GM19438 (cell line): ENCODE measurements around the gene VSNL1.
A peak's percentile ranks its signal among the peaks of the same experiment; 100 is the strongest.

Experiments used
- ATAC-seq: cut with Tn5 transposase; IDR thresholded peaks from one replicate; pipeline ENCODE4 v1.9.1; 2021; ENCODE audit warnings: low read depth; ENCODE audit not compliant: unreplicated experiment

The VSNL1 gene

DNA sequence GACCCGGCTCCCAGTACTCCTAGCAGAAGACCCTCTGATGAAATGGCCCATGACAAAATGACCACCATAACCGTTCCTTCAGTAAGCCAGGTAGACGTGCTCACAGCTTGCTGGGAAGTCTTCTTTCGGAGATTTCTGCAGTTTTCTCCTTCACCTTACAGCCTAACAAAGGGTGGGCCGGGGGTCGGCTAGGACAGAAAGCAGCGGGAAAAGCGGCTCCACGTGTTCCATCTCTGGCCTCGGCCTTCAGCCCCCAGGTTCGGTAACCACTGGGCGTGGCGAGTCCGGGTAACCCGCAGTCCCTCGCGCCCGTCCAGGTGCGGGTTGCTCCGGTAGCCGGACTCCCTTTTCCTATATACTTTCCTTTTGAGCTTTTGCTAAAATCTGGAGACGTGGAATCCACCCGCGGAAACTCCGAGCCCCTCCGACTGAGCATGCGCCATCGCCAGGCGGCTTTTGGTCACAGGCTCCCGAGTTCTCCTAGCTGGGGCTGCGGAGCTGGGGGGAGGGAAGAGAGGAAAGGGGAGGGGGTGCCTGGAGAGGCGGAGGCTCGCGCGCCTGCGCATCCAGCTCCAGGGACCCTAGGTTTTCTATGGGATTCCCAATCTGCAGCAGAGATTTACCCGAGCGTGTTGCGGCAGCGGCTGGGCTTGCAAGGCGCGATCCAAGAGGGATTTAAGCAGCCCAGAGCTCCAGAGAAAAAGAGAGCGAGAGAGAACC lies at the start of gene VSNL1:
Gene VSNL1, plus strand, starts transcription at position 604 of the 720 bp plus-strand sequence. CDS start 51,379 bp downstream, outside the sequence.
- no peak for ATAC-seq

DNA sequence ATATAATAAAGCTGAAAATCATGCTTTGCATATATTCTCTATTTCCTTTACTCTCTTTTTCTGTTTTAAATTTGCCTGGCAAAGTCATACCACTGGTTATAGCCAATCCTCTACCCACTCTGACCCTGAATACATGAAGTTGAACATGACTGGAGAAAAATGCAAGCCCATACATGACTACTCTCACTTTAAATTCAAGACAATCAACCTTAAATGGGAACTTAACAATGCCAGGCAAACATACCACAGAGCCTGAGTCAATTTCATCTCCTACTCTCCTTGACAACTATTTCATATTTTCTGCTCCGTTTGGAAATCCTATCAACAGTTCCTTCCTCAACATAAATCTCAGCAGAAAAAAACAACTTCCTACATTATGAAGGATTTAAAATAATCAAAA lies 44.9 kb upstream of the VSNL1 start:
- ATAC-seq: no peak

DNA sequence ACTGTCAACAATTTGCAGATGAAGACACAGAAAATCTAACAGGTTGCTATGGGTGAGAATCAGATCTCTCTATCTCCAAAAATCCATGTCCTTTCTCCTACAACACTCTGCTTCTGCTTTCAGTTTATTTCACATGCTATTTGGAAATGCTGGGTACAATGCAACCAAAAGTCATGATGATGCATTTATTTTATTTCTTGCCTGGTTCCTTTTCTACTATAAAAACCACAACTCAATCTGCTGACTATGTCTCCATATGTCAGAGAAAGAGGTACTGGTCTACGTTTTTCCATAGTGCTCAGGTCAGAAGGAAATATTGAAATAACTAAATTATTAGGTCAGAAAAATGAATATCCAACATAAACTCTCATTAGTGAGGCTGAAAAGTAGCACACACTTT lies 42.8 kb upstream of the VSNL1 start:
- no peak for ATAC-seq

DNA sequence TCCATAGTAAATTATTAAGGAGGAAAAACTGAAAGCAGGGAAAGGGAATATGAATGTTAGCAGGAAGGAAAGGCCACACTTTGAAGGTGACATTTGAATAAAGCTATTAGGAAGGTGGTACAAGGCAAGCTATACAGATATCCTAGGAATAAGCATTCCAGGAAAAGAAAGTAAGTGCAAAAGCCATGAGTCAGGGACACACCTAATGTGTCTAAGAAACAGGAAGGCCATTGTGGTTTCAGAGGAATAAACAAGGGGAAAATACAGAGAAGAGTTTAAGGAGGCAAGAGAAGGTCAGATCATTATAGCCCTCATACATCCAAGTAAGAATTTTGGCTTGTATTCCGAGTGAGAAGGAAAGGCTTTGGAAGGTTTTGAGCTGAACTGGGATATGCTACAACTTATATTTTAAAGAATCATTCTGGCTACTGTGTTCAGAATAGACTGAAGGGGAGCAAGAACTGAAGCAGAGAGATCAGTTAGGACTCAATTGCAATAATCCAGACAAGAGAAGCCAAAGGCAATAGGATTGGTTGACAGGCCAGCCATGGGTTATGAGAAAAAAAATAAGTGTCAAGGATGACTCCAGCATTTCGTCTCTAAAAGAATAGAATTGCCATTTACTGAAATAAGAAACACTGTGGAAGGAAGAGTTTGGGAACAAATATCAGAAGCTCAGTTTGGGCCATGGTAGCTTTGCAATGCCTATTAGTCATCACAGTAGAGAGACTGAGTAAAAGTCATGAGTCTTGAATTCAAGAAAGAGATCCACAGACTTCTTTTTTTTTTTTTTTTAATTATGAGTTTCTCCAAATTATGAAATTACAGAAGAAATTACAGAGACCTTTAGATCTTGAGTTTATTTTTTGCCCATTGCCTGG lies 33.5 kb upstream of the VSNL1 start:
- ATAC-seq: no peak

DNA sequence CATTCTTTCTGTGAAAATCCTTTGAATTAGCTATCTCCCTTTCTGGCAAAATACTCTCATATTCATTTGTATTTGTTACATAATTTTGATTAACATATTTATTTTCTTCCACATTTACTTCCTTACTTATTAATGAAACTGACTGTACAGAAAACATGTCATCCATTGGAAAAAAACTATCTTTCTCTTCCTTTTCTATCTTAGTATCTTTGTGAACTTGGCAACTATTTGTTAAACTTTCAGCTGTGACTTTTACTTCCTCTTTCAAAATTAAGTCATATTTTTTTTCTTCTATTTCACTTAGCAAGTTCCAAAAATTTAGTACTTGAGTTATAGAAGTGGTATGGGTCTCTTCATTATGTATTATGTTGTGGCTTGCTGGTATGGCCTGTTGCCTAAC lies 24.8 kb upstream of the VSNL1 start:
- ATAC-seq: no peak

DNA sequence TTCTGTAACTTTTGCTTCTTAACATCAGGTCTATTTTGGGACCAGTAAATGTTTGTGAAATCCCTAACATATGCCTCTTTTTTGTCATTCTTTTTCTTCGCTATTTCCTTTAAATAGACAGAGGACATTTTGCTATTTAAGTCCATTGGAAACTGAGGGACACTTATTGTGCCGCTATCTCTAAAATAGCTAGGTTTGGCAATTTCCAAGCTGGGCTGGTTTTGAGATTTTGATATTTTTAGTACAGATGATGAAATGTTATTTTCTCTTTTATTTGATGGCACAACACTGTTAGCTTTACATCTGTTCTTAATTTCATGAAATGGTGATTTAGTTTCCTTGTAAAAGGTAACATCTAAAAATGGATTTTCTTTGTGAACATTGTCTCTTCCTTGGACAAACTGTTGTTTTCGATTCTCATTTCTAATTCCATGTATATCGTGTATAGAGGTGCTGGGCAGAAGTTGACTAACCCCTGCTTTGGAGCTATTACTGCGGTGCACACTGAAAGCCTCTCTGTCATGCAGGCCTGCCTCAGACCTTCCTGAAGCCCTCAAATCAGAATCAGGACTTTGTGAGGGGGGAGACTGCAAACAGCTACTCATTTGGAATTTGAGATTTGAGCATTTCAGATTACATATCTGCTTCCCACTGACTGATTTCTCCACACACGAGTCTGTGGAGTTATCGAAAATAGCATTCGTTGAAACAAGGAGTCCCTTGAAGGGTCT lies 22.9 kb upstream of the VSNL1 start:
- ATAC-seq: peak; percentile 30

DNA sequence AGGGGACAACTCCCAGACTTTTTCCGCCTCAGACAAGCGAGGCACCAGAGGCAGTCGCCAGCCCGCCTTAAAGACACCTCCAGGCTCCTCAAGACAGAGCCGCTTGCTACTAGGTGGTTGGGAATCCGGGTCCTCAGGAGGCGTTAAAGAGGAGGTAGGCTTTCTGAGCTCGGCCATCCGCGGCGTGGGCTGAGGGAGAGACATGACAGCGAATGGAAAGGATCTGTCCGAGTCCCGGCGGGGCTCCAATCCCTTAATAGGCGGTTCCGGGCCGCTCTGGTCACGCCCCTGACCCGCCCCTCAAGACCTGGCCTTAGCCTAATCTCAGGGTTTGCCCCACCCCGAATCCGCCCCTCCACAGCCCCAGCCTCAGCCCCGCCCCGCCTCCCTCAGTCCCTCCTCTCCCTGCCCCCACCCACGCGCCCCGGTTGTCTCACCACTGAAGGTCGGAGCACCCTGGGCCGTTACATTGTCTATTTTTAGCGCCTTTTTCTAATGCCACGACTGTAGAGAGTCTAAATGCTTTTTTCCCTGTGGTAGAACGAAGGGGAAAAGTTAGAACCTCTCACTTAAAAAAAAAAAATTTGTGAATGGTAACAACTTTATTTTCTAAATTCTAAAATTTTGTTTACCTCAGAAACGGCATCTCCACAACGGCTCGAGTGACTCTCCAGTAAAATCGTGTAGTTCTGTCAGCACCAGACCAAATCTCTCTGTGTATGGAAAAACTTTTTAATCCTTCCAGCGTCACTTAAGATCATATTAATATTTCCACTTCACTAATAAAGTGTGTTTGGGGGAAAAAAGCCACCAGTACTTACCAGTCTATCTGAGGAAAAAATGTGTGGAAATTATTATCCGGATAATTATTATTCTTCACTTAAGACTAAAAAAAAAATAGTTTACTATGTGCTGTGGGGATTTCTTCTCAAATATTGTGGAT lies 22.0 kb upstream of the VSNL1 start, which contains the start of gene RAD51AP2:
Gene RAD51AP2, minus strand, starts transcription at position 229 of the 943 bp plus-strand sequence. Its CDS starts 25 bp downstream, at position 204.
- peak; percentile 88 for ATAC-seq

DNA sequence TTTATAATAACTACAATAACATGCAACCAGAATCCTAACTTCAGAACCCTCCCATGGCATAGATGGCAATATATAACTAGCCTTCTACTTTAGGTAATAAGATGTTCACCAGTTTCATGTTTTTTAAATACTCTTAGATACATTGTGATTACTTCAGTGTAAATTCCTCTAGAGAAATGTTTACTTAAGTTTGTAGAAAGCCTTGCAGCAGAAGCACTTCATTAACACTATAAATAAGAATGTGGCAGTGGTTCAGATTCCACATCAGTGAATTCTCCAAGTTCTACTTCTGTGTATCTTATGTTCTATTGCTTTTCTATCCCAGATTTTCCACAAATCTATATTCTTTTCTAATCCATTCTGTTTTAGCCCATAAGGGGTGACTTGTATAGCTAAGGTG lies 21.0 kb upstream of the VSNL1 start:
- ATAC-seq: no peak

DNA sequence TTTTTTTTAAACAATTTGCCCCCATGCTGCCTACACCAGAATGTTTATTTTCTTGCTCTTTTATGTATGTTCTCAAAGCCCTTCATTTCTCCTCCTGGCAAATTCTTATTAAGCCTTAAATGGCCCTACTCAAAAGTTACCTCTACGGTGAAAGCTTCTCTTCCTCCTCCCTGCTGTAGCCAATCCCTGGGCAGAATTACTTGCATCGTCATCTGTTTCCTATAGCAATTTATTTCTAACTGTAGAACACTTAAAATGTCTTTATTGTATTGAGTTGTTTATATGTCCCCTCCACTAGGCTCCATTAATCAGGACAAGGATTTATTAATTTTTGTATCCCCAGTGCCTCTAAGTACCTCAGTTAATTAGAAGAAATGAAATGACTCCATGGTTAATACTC lies 19.7 kb upstream of the VSNL1 start:
- ATAC-seq: no peak

DNA sequence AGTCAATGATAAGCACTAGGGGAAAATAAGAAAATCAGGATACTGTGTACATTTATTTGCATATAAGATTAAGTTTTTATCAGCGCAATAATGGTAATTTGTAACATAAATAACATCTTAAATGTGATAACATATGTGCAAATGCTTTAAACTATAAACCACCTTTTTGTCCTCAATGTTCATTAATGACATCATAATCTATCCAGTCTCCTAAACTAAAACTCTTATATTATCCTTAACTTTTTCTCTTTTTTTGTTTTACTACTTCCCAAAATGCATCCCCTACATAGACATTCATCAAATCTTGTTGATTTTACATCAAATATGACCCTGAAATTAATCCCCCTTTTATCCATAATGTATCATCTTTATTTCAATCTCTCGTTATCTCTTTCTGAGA lies 18.9 kb upstream of the VSNL1 start:
- ATAC-seq: no peak

DNA sequence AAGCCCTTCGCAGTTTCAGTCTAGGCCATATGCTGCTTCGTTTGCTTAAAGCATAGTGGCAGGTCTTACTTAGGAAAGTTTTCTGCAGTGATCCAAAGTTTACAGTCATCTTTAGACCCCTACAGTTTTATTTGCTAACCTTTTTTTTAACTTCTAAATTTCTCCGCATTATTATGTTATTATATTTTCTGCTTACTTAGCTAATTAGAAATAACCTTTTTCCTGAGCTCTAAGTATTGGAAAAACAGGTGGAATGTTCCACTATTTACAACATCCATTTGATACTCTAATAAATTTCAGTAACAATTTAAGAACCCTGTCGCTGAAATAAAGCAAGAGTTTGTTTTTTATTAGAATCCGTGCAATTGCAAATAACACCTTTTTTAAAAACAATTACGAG lies 18.2 kb upstream of the VSNL1 start:
- no peak for ATAC-seq

DNA sequence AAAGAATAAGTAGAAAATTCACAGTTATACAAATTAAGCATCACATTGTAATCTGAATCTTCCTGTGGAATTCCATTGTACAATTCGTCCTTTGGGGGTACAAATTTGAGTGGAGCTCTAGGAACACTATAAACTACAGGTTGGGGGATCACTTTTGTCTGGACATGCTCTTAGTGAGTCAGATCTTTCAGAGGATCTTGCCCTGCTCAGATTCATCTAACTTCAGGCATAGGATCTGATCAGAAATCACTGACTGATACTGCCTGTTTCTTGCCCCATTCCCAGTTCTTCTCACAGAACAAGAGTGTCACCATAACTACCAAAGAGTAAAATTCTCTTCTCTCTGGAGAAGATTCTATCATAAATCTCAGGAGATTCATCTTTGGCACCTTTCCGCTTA lies 10.7 kb upstream of the VSNL1 start:
- ATAC-seq: no peak

DNA sequence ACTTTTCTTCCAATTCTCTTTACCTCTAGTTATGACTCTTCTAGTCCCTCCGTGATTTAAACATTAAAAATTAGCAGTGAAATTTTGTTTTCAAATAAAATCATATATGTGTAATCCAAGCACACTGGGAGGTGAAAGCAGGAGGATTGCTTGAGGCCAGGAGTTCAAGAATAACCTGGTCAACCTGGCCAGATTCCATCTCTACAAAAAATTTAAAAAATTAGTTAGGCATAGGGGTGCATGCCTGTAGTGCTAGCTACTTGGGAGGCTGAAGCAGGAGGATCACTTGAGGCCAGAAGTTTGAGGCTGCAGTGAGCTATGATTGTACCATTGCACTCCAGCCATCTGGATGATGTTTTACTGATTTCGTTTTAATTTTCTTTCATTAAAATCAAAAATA lies 7.0 kb upstream of the VSNL1 start:
- ATAC-seq: no peak

DNA sequence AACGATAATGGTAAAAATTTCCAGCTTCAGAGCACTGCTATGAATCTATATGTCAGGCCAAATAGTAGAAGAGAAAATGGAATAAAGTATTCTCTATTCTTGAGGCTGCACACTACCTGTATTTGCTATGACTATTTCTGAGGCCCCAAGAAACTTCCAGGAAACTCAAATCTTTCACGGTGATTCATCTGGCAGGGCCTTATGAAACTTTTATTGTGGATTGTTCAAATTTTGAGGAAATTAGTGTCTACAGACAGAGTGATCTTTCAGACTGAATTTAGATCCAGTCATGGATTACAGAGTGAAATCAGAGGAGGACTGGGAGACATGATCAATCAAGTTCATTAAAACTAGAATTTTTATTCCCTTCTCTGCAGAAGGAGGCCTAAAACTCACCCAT lies 4.1 kb upstream of the VSNL1 start:
- ATAC-seq: no peak

DNA sequence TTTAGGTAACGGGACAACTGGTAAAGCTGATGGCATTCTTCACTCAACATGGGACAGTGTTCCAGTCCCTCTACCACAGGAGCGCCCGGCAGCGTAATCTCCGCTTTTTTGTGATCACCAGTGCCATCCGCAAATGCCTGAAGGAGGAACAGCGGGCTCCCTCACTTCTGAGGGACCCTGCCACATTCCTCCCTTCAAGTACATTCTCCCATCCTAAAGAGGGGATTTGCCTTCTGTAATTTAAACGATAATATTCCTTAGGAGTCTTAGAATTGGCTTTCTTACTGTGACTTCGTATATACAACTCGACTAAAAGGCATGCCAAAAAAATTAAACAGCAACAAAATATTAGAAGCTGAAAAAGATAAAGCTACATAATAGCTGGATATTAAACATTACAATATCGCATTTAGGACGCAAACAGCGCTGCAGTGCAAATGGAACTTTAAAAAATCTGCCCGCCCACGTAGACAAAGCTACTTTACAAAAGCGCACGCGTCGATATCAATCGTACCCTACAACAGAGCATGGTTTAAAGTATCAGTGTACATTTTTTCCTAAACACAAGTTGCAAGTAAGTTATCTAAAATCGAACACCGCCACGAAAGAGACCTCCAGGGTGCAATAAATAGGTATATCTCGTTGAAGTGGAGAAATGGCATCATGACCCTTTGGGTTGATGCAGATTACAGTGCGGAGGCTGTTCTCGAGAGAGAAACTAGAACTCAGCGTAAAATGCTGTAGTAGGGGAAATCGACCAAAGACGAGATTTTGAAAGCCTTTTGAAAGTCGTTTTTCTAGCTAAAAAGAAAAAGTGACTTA lies 2.3 kb upstream of the VSNL1 start:
- ATAC-seq: peak; percentile 18

DNA sequence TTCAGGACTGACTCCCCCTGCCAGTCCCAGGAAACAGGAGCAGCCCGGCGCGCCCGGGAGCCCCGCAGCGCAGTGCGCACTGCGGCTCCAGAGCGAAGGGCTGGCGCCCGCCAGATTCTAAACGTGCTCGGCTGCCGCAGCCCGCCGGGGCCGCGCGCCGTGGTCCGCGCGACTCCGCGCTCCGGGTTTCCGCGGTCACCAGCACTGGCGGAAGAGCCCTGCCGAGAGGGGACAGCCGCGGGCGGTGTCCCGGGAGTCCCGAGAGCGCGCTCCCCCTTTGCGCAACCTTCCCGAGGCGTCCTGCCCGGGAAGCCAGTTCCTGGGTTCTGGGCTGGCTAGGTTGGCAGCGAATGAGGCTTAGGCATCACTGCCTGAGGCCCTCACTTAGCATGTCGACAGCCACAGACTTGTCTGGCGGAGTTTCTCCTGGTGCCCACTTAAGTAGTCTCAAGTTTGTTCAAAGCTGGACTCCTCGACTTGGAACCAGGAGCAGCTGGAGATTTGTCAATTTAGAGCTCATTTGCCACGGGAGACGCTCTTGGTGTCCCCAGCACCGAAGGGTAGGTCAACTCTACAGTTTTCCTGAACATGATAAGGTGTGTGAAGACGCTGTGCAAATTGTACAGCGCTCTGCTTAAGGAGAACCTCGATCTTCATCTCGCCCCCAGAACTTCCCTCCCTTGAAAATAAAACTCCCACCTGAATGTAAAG lies 1.5 kb upstream of the VSNL1 start:
- peak; percentile 81 for ATAC-seq

DNA sequence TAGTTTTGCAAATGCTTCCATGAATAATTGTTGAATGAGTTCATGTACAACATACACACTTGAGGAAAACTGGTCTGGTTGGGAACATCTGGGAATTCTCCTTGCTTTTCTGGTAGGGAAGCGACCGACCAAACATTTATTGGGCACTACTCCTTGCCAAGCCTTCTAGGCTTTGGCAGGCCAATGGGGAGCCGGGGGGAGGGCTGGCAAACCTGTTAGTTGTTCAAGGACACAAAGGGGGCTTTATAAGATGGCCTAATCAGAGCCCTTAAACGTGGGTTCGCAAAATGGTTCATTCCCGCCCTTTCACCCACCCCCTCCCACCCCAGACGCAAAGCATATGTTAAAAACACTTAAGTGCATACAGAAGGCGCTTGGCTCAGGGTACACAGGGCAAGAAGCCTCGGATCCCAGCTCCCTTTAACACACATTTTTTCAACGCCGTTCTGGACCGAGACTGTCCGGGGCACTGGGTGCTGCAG lies 844 bp upstream of the VSNL1 start:
- ATAC-seq: no peak

DNA sequence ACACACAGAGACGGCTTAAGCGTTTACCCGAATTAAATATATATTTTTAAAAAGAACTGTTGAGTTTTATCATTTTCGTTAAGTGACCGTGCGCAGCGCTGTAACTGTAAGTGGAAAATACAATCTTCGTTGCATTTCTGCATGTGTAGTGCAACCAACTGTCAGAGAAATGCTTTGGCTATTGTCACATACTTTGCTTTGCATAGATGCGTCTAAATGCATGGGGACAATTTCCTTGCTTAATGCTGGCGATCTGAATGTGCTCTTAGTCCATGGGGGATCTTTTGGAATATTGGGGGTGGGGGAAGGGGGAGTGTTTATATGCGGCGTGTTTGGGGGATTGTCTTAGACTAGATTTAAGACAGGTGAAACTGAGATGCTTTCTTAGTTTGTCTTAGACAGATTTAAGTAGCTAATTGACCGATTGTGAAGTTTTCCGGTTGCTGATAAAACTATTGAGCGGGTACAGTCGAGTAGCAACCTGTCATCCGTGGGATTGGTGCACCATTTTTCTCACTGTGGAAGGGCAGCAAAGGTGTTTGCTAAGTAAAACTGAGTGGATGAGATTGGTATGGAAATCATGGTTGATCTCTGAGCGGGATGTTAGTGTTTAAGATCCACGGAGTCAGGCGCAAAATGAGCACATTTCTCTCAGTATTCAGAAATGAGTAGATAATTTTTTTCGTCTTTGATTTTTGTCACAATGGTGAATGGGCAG lies 476 bp downstream of the VSNL1 start:
- ATAC-seq: no peak
